Urothelium cell line (cell line): ENCODE measurements around the gene ADAMTS9.
"Not testable (repeated sequence)": the region's sequence is repeated elsewhere in the genome, so short reads cannot be mapped to it uniquely, and the experiment has no call there.

ENCODE experiments used
- DNase-seq: peaks from one replicate; pipeline ENCODE4 v3.0.0; 2011; ENCODE audit warnings: low spot score, mixed read lengths
- FAIRE-seq: peaks from 2 replicates; lab custom pipeline; 2011; peaks lifted over from hg19 to GRCh38; lab: Jason Lieb, UNC

ADAMTS9 gene

GRCh38 chr3:64551697-64552096, 136.1 kb downstream of the ADAMTS9 start:
- no peak for FAIRE-seq
- DNase-seq = no peak

- no peak for FAIRE-seq
- no peak for DNase-seq
Measured at GRCh38 chr3:64550745-64551144, 137.1 kb downstream of the ADAMTS9 start.

- DNase-seq (no peak), FAIRE-seq (no peak)
Measured at GRCh38 chr3:64549869-64550268, 137.9 kb downstream of the ADAMTS9 start.

- DNase-seq (no peak), FAIRE-seq (no peak)
Measured at GRCh38 chr3:64548200-64548889, 139.5 kb downstream of the ADAMTS9 start.

- DNase-seq = no peak
- FAIRE-seq = no peak
Measured at GRCh38 chr3:64546856-64547255, 140.9 kb downstream of the ADAMTS9 start.

GRCh38 chr3:64545239-64545638, 142.6 kb downstream of the ADAMTS9 start:
- not testable (repeated sequence) for DNase-seq, FAIRE-seq

GRCh38 chr3:64541803-64542202, 146.0 kb downstream of the ADAMTS9 start:
- FAIRE-seq = no peak
- DNase-seq = no peak

GRCh38 chr3:64539451-64540196, 148.2 kb downstream of the ADAMTS9 start:
- no peak for DNase-seq
- no peak for FAIRE-seq

- DNase-seq (no peak), FAIRE-seq (no peak)
Measured at GRCh38 chr3:64536166-64536565, 151.6 kb downstream of the ADAMTS9 start.

GRCh38 chr3:64533617-64534317, 154.0 kb downstream of the ADAMTS9 start:
- DNase-seq (peak; percentile 86), FAIRE-seq (peak; percentile 42)

GRCh38 chr3:64530434-64531049, 157.3 kb downstream of the ADAMTS9 start:
- DNase-seq (peak; percentile 73), FAIRE-seq (no peak)

GRCh38 chr3:64523324-64523723, 164.5 kb downstream of the ADAMTS9 start:
- DNase-seq = no peak
- FAIRE-seq = no peak

- no peak for DNase-seq
- FAIRE-seq = no peak
Measured at GRCh38 chr3:64520334-64520733, 167.5 kb downstream of the ADAMTS9 start.

- DNase-seq = no peak
- FAIRE-seq = peak; percentile 20
Measured at GRCh38 chr3:64518950-64519349, 168.8 kb downstream of the ADAMTS9 start.

GRCh38 chr3:64518496-64518895, 169.3 kb downstream of the ADAMTS9 start:
- DNase-seq (no peak), FAIRE-seq (no peak)

GRCh38 chr3:64514889-64515288, 172.9 kb downstream of the ADAMTS9 start:
- no peak for FAIRE-seq
- DNase-seq = no peak

GRCh38 chr3:64509206-64509605, 178.6 kb downstream of the ADAMTS9 start:
- DNase-seq (no peak), FAIRE-seq (no peak)

- DNase-seq = no peak
- no peak for FAIRE-seq
Measured at GRCh38 chr3:64508140-64508539, 179.7 kb downstream of the ADAMTS9 start.

GRCh38 chr3:64506255-64506654, 181.5 kb downstream of the ADAMTS9 start:
- FAIRE-seq = no peak

GRCh38 chr3:64505419-64505818, 182.4 kb downstream of the ADAMTS9 start:
- FAIRE-seq = no peak
- no peak for DNase-seq

More at GRCh38 chr3:64506255-64506654, 181.5 kb downstream of the ADAMTS9 start:
- DNase-seq = no peak

GRCh38 chr3:64502284-64502683, 185.5 kb downstream of the ADAMTS9 start:
- FAIRE-seq = no peak
- DNase-seq = no peak
